Measurements from ENCODE around the gene POLE3.
"Not testable (repeated sequence)": the region's sequence is repeated elsewhere in the genome, so short reads cannot be mapped to it uniquely, and the experiment has no call there.

The POLE3 gene

GRCh38 chr9:113386571-113387393 is 23.7 kb downstream of the POLE3 start:
- Histone ChIP-seq H3K9me3 (replicated peaks; ENCODE audit: insufficient read depth, low read length) (no peaks in the 10 kb centered on the region), H3K36me3 (replicated peaks; ENCODE audit: insufficient read depth, low read length) (no peaks in the 10 kb centered on the region), H3K4me1 (ENCODE audit: low read length) (no peaks in the 10 kb centered on the region), H3K9me2 (replicated peaks; ENCODE audit: insufficient read depth, low read length) (no peaks in the 10 kb centered on the region), H3K79me2 (ENCODE audit: low read length) (no peaks in the 10 kb centered on the region), H4K20me1 (ENCODE audit: insufficient read depth, low read length) (no peaks in the 10 kb centered on the region), H3K27me3 (replicated peaks; ENCODE audit: insufficient read depth, low read length) (no peaks in the 10 kb centered on the region), H2AFZ (ENCODE audit: low read length) (no peak overlapping the region), H3K27ac (ENCODE audit: low read length) (no peak overlapping the region), H3F3A (ENCODE audit: insufficient read depth, low read length) (no peaks in the 10 kb centered on the region), H3K4me3 (ENCODE audit: low read length) (no peak overlapping the region), H3K4me2 (ENCODE audit: low read depth, low read length) (no peak overlapping the region), H3K9ac (ENCODE audit: low read length) (no peak overlapping the region)
- TF ChIP-seq EZH2 (optimal IDR thresholded peaks at IDR 0.05; ENCODE audit: low read depth, low read length), result no peak
- TF ChIP-seq EZH2phosphoT487 (IDR thresholded peaks at IDR 0.05; ENCODE audit: low read length), result no peak
- TF ChIP-seq CTCF (IDR thresholded peaks at IDR 0.05; ENCODE audit: low read length), result no peak
- DNase-seq, result no peak

GRCh38 chr9:113381909-113382411 is 28.5 kb downstream of the POLE3 start:
- H3K4me3 ChIP-seq (ENCODE audit: low read length), result no peak overlapping the region
- H3K27ac ChIP-seq (ENCODE audit: low read length), result no peak overlapping the region
- no peak overlapping the region for H3K9ac ChIP-seq (ENCODE audit: low read length)
- no peaks in the 10 kb centered on the region for H3K79me2 ChIP-seq (ENCODE audit: low read length)
- peaks cover 7% of the 10 kb centered on the region for H3K4me1 ChIP-seq (ENCODE audit: low read length)
- H2AFZ ChIP-seq (ENCODE audit: low read length), result no peak overlapping the region
- no peak for DNase-seq
- no peaks in the 10 kb centered on the region for H3F3A ChIP-seq (ENCODE audit: insufficient read depth, low read length)
- no peaks in the 10 kb centered on the region for H3K9me3 ChIP-seq (replicated peaks; ENCODE audit: insufficient read depth, low read length)
- H3K36me3 ChIP-seq (replicated peaks; ENCODE audit: insufficient read depth, low read length), result no peaks in the 10 kb centered on the region
- H3K9me2 ChIP-seq (replicated peaks; ENCODE audit: insufficient read depth, low read length), result no peaks in the 10 kb centered on the region
- no peak overlapping the region for H3K4me2 ChIP-seq (ENCODE audit: low read depth, low read length)
- TF ChIP-seq EZH2 (optimal IDR thresholded peaks at IDR 0.05; ENCODE audit: low read depth, low read length), result no peak
- no peak for TF ChIP-seq CTCF (IDR thresholded peaks at IDR 0.05; ENCODE audit: low read length)
- TF ChIP-seq EZH2phosphoT487 (IDR thresholded peaks at IDR 0.05; ENCODE audit: low read length), result no peak
- H3K27me3 ChIP-seq (replicated peaks; ENCODE audit: insufficient read depth, low read length), result no peaks in the 10 kb centered on the region
- H4K20me1 ChIP-seq (ENCODE audit: insufficient read depth, low read length), result no peaks in the 10 kb centered on the region

- H3K9me2 ChIP-seq (replicated peaks; ENCODE audit: insufficient read depth, low read length); H3F3A ChIP-seq (ENCODE audit: insufficient read depth, low read length); DNase-seq; H3K79me2 ChIP-seq (ENCODE audit: low read length); H3K4me1 ChIP-seq (ENCODE audit: low read length); H3K4me3 ChIP-seq (ENCODE audit: low read length); H3K9ac ChIP-seq (ENCODE audit: low read length); H4K20me1 ChIP-seq (ENCODE audit: insufficient read depth, low read length); H2AFZ ChIP-seq (ENCODE audit: low read length); H3K36me3 ChIP-seq (replicated peaks; ENCODE audit: insufficient read depth, low read length); H3K9me3 ChIP-seq (replicated peaks; ENCODE audit: insufficient read depth, low read length); H3K4me2 ChIP-seq (ENCODE audit: low read depth, low read length); H3K27me3 ChIP-seq (replicated peaks; ENCODE audit: insufficient read depth, low read length); H3K27ac ChIP-seq (ENCODE audit: low read length): not testable (repeated sequence)
These were observed 29.0 kb downstream of the POLE3 start for GRCh38 chr9:113381441-113381840.

- H3K9ac ChIP-seq (ENCODE audit: low read length), result no peak overlapping the region
- peak overlapping the region; percentile 35; the same call in 1 of the 2 replicates for H2AFZ ChIP-seq (ENCODE audit: low read length)
- H3K36me3 ChIP-seq (replicated peaks; ENCODE audit: insufficient read depth, low read length), result no peaks in the 10 kb centered on the region
- H3K4me2 ChIP-seq (ENCODE audit: low read depth, low read length), result peak overlapping the region; percentile 24; the same call in 1 of the 2 replicates
- peaks cover 7% of the 10 kb centered on the region for H3K4me1 ChIP-seq (ENCODE audit: low read length)
- H3K79me2 ChIP-seq (ENCODE audit: low read length), result no peaks in the 10 kb centered on the region
- no peaks in the 10 kb centered on the region for H3K27me3 ChIP-seq (replicated peaks; ENCODE audit: insufficient read depth, low read length)
- H3K9me3 ChIP-seq (replicated peaks; ENCODE audit: insufficient read depth, low read length), result no peaks in the 10 kb centered on the region
- no peaks in the 10 kb centered on the region for H4K20me1 ChIP-seq (ENCODE audit: insufficient read depth, low read length)
- peak; percentile 51 for DNase-seq
- no peak for TF ChIP-seq EZH2phosphoT487 (IDR thresholded peaks at IDR 0.05; ENCODE audit: low read length)
- H3K4me3 ChIP-seq (ENCODE audit: low read length), result no peak overlapping the region
- no peaks in the 10 kb centered on the region for H3K9me2 ChIP-seq (replicated peaks; ENCODE audit: insufficient read depth, low read length)
- H3K27ac ChIP-seq (ENCODE audit: low read length), result peak overlapping the region; percentile 12; the same call in 1 of the 2 replicates
- H3F3A ChIP-seq (ENCODE audit: insufficient read depth, low read length), result peaks cover 4% of the 10 kb centered on the region; the same call in 1 of the 2 replicates
These were observed 29.6 kb downstream of the POLE3 start for GRCh38 chr9:113380869-113381378.

- peaks cover 10% of the 10 kb centered on the region for H3K79me2 ChIP-seq (ENCODE audit: low read length)
- H4K20me1 ChIP-seq (ENCODE audit: insufficient read depth, low read length); H3K36me3 ChIP-seq (replicated peaks; ENCODE audit: insufficient read depth, low read length); H3K9ac ChIP-seq (ENCODE audit: low read length); H2AFZ ChIP-seq (ENCODE audit: low read length); H3K27me3 ChIP-seq (replicated peaks; ENCODE audit: insufficient read depth, low read length); H3K27ac ChIP-seq (ENCODE audit: low read length); H3K9me2 ChIP-seq (replicated peaks; ENCODE audit: insufficient read depth, low read length); H3K4me3 ChIP-seq (ENCODE audit: low read length); H3K4me2 ChIP-seq (ENCODE audit: low read depth, low read length); H3K9me3 ChIP-seq (replicated peaks; ENCODE audit: insufficient read depth, low read length); H3K4me1 ChIP-seq (ENCODE audit: low read length); DNase-seq: not testable (repeated sequence)
- peaks cover 11% of the 10 kb centered on the region; the same call in 1 of the 2 replicates for H3F3A ChIP-seq (ENCODE audit: insufficient read depth, low read length)
These were observed 30.7 kb downstream of the POLE3 start for GRCh38 chr9:113379829-113380210.

All from MM.1S (cell line).